ENCODE data around the gene SLC2A6.

DNA sequence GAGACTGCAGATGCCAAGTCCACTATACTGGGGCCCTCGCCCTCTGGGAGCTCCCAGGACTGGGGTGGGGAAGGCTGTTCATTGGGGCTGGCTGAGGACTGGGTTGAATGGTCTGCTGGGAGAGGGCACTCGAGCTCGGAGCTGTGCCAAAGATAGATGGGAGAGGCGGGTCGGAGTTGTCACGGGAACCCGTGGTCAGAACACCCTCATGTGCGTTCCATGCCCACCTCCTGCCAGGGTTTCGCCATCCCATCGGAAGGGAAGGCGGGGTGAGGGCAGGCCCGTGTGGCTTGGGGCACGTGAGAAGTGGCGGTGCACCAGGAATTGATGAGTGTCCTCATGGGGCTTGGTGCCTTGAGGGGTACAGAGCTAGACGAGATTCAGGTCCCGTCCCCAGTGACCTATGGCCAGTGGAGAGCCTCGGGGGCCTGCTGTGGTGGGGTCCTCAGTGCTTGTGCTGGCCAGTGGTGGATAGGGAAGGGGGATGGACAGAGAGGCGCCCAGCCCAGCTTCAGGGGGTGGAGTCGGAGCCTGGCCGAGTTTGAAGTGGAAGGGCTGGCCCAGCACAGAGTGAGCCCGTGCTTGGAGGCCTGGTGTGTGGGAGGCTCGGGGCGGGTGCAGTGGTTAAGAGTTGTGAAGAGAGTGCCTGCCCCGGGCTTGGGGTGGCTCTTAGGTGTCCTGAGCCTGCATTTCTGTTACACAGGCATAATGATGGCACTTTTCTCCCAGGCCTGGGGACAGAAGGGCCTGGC, 14.9 kb downstream of the SLC2A6 start:
- TF ChIP-seq CTCF (optimal IDR thresholded peaks at IDR 0.05 in 1 of 3, IDR thresholded peaks at IDR 0.05 in 1 of 3, conservative IDR thresholded peaks at IDR 0.05 in 1 of 3; ENCODE audit: extremely low read depth in 1 of 3, insufficient read depth in 2 of 3, low read length in 3 of 3) (no peak), EZH2 (IDR thresholded peaks at IDR 0.05; ENCODE audit: low read length) (no peak)

Data from keratinocyte (primary cell).